Smooth muscle cell (in vitro differentiated cells): ENCODE measurements around the gene PPP2R3A. TPM values are rescaled to one million over a fixed set of nuclear protein-coding genes. Genes with fewer than 3 reads are reported as not detected.
A peak's percentile ranks its signal among the peaks of the same experiment; 100 is the strongest.
"Not testable (repeated sequence)": the region's sequence is repeated elsewhere in the genome, so short reads cannot be mapped to it uniquely, and the experiment has no call there.

Experiments used
- DNase-seq: peaks from one replicate; lab custom pipeline; 2025; ENCODE audit not compliant: unreplicated experiment; lab: John Stamatoyannopoulos, UW
- H2AFZ ChIP-seq: fragments of 200-600 bp; sonication (generic); 2 replicates; pipeline ENCODE4 v1.6.0; 2016; ENCODE audit warnings: antibody characterized with exemption, low read depth, mild to moderate bottlenecking
- H3F3A ChIP-seq: fragments of 200-600 bp; sonication (generic); 2 replicates; pipeline ENCODE4 v1.6.0; 2017; ENCODE audit warnings: antibody characterized with exemption, low read depth
- H3K27ac ChIP-seq: fragments of 200-600 bp; sonication (generic); 2 replicates; pipeline ENCODE4 v1.5.1; 2016; ENCODE audit warnings: low read depth, mild to moderate bottlenecking
- H3K27me3 ChIP-seq: fragments of 200-600 bp; sonication (generic); 2 replicates; pipeline ENCODE4 v1.6.1; 2016; ENCODE audit warnings: low read depth, mild to moderate bottlenecking
- H3K36me3 ChIP-seq: fragments of 200-600 bp; sonication (generic); 2 replicates; pipeline ENCODE4 v1.5.1; 2016; ENCODE audit warnings: low read depth
- H3K4me1 ChIP-seq: fragments of 200-600 bp; sonication (generic); 2 replicates; pipeline ENCODE4 v1.5.1; 2016; ENCODE audit warnings: low read depth
- H3K4me2 ChIP-seq: fragments of 200-600 bp; sonication (generic); 2 replicates; pipeline ENCODE4 v1.6.0; 2016; ENCODE audit warnings: mild to moderate bottlenecking
- H3K4me3 ChIP-seq: fragments of 200-600 bp; sonication (generic); 2 replicates; pipeline ENCODE4 v1.5.1; 2016; ENCODE audit warnings: mild to moderate bottlenecking
- H3K79me2 ChIP-seq: fragments of 200-600 bp; sonication (generic); 2 replicates; pipeline ENCODE4 v1.6.0; 2016; ENCODE audit warnings: low read depth, mild to moderate bottlenecking
- H3K9ac ChIP-seq: fragments of 200-600 bp; sonication (generic); 2 replicates; pipeline ENCODE4 v1.6.0; 2016; ENCODE audit warnings: low read depth
- H3K9me3 ChIP-seq: fragments of 200-600 bp; sonication (generic); replicated peaks from 2 replicates; pipeline ENCODE4 v1.5.1; 2016; ENCODE audit warnings: low read depth
- H4K20me1 ChIP-seq: fragments of 200-600 bp; sonication (generic); 2 replicates; pipeline ENCODE4 v1.6.0; 2016; ENCODE audit warnings: low read depth
- CTCF ChIP-seq: fragments of 200-600 bp; sonication (generic); IDR thresholded peaks from 2 replicates; pipeline ENCODE4 v1.5.1; 2017; ENCODE audit warnings: borderline replicate concordance, mild to moderate bottlenecking, antibody characterized with exemption; ENCODE audit not compliant: insufficient read depth, poor library complexity, severe bottlenecking
- WGBS: methylation state at CpG from one replicate; pipeline ENCODE4 v1.1.7; 2016; ENCODE audit warnings: low lambda C conversion rate; 5-methylcytosine and 5-hydroxymethylcytosine counted together
- polyA plus RNA-seq: library from polyadenylated mRNA; unstranded; fragments of >200 nt; fragmentation: Nextera tagmentation; extraction: Ambion mirVana; gene quantifications from 2 replicates; pipeline ENCODE4 v1.2.1, GENCODE V29; 2016
- total RNA-seq: library from RNA; depleted of rRNA; stranded (reverse); fragments of >200 nt; gene quantifications from 2 replicates; pipeline ENCODE4 v1.2.3, GENCODE V29; 2014

PPP2R3A gene
- total and polyA plus RNA-seq, 2 experiments from 2014 or later, result 8.0 to 24.7 TPM

DNA sequence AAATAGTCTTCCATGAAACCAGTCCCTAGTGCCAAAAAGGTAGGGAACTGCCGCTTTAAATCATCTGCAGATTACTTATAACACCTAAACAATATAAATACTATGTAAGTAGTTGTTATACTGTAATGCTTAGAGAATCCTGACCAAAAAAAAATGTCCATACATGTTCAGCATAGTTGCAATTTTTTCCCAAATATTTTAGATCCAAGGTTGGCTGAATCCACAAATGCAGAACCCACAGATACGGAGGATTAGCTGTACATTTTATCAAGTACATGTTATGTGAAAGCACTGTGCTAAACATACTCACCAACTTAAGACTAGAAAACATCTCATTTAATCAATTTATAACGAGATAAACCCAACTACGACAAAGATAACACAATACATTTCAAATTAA lies 221.3 kb downstream of the PPP2R3A start:
- H3K4me3 ChIP-seq, result no peak overlapping the region
- H2AFZ ChIP-seq, result no peak overlapping the region
- peaks cover 6% of the 10 kb centered on the region for H3F3A ChIP-seq
- no peak overlapping the region for H3K4me2 ChIP-seq
- DNase-seq, result no peak
- no peak overlapping the region for H3K9ac ChIP-seq
- H3K27ac ChIP-seq, result peak overlapping the region; percentile 16
- H3K79me2 ChIP-seq, result peaks cover 100% of the 10 kb centered on the region
- peaks cover 15% of the 10 kb centered on the region for H3K4me1 ChIP-seq
- H3K9me3 ChIP-seq, result no peaks in the 10 kb centered on the region
- no peak for TF ChIP-seq CTCF
- no peaks in the 10 kb centered on the region for H3K36me3 ChIP-seq
- H3K27me3 ChIP-seq, result no peaks in the 10 kb centered on the region
- peaks cover 100% of the 10 kb centered on the region for H4K20me1 ChIP-seq
- WGBS, result 84% methylated on average over 4 of the region's 4 CpGs

DNA sequence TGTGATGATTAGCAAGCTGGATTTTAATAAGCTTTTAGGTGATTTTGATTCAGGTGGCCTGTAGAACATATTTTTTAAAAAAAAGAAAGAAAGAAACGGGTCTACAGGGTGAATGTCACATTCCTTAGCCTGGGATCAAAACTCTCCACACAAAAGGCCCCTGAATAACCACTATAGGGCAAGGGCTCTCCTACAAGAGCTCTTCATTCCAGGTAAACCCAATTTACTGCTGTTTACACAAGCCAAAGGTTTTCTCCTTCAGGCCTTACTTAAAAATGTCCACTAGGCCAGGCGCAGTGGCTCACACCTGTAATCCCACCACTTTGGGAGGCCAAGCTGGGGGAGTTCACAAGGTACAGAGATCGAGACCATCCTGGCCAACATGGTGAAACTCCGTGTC lies 222.3 kb downstream of the PPP2R3A start:
- Histone ChIP-seq H3K9ac (no peak overlapping the region), H3K27me3 (no peaks in the 10 kb centered on the region), H3K27ac (peak overlapping the region; percentile 23), H3F3A (peaks cover 6% of the 10 kb centered on the region), H3K79me2 (peaks cover 100% of the 10 kb centered on the region), H3K36me3 (no peaks in the 10 kb centered on the region), H2AFZ (no peak overlapping the region), H3K4me2 (no peak overlapping the region), H3K4me1 (peaks cover 22% of the 10 kb centered on the region), H3K4me3 (no peak overlapping the region), H4K20me1 (peaks cover 100% of the 10 kb centered on the region), H3K9me3 (no peaks in the 10 kb centered on the region)
- WGBS, result 86% methylated on average over 4 of the region's 4 CpGs
- DNase-seq, result no peak
- no peak for TF ChIP-seq CTCF

GRCh38 chr3:136189043-136189442 lies 223.5 kb downstream of the PPP2R3A start:
- no peak overlapping the region for H2AFZ ChIP-seq
- TF ChIP-seq CTCF, result no peak
- H4K20me1 ChIP-seq, result peaks cover 100% of the 10 kb centered on the region
- no peak overlapping the region for H3K4me3 ChIP-seq
- H3K27me3 ChIP-seq, result no peaks in the 10 kb centered on the region
- H3K36me3 ChIP-seq, result no peaks in the 10 kb centered on the region
- peaks cover 100% of the 10 kb centered on the region for H3K79me2 ChIP-seq
- no peak for DNase-seq
- H3K27ac ChIP-seq, result no peak overlapping the region
- WGBS, result 85% methylated on average over 5 of the region's 5 CpGs
- no peaks in the 10 kb centered on the region for H3K9me3 ChIP-seq
- H3K9ac ChIP-seq, result no peak overlapping the region
- no peak overlapping the region for H3K4me2 ChIP-seq
- H3F3A ChIP-seq, result peaks cover under 1% of the 10 kb centered on the region
- peaks cover 30% of the 10 kb centered on the region for H3K4me1 ChIP-seq

- Histone ChIP-seq H4K20me1 (peaks cover 100% of the 10 kb centered on the region), H3K9ac (no peak overlapping the region), H3K79me2 (peaks cover 100% of the 10 kb centered on the region), H3K4me2 (no peak overlapping the region), H3K4me1 (peaks cover 30% of the 10 kb centered on the region), H3F3A (peaks cover 2% of the 10 kb centered on the region), H3K27me3 (no peaks in the 10 kb centered on the region), H3K36me3 (no peaks in the 10 kb centered on the region), H3K27ac (no peak overlapping the region), H2AFZ (no peak overlapping the region), H3K9me3 (no peaks in the 10 kb centered on the region), H3K4me3 (no peak overlapping the region)
- no peak for DNase-seq
- WGBS, result 99% methylated on average over 11 of the region's 11 CpGs
- no peak for TF ChIP-seq CTCF
Observed at GRCh38 chr3:136189859-136190617, 224.5 kb downstream of the PPP2R3A start.

DNA sequence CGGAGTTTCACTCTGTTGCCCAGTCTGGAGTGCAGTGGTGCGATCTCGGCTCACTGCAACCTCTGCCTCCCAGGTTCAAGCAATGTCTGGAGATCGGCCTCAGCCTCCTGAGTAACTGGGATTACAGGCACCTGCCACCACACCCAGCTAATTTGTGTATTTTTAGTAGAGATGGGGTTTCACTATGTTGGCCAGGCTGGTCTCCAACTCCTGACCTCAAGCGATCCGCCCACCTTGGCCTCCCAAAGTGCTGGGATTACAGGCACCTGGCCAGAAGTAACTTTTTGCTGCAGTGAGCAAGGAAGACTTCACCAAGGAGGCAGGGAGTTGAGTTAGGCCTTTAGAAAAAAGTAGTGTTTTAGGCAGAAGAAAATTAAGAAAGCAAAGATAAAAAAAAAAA lies 226.7 kb downstream of the PPP2R3A start:
- H2AFZ ChIP-seq, H3K9me3 ChIP-seq, H3K9ac ChIP-seq, H3K36me3 ChIP-seq, H3K27ac ChIP-seq, DNase-seq, H3K27me3 ChIP-seq: not testable (repeated sequence)
- H3K4me1 ChIP-seq, result peaks cover 30% of the 10 kb centered on the region
- H4K20me1 ChIP-seq, result peaks cover 83% of the 10 kb centered on the region
- peaks cover 10% of the 10 kb centered on the region for H3F3A ChIP-seq
- 87% methylated on average over 6 of the region's 6 CpGs for WGBS
- H3K4me2 ChIP-seq, result peak overlapping the region; percentile 89
- peak overlapping the region; percentile 97 for H3K4me3 ChIP-seq
- H3K79me2 ChIP-seq, result peaks cover 84% of the 10 kb centered on the region
